Measurements from ENCODE around the gene PMM1. TPM values are rescaled to one million over a fixed set of nuclear protein-coding genes. Genes with fewer than 3 reads are reported as not detected.
A peak's percentile ranks its signal among the peaks of the same experiment; 100 is the strongest.
"Not testable (repeated sequence)": the region's sequence is repeated elsewhere in the genome, so short reads cannot be mapped to it uniquely, and the experiment has no call there.

The PMM1 gene
- total RNA-seq, 6 experiments from 2014 or later: 21.6 to 45.1 (median 36.2) TPM

- Histone ChIP-seq H3K36me3 (peaks cover 0 to 28% (median 12%) of the 10 kb centered on the region in 4 donors), H3K27ac (no peak overlapping the region), H3K4me1 (no peaks in the 10 kb centered on the region), H3K27me3 (no peaks in the 10 kb centered on the region), H3K9me3 (no peaks in the 10 kb centered on the region), H3K4me3 (no peak overlapping the region)
- TF ChIP-seq CTCF (IDR thresholded peaks at IDR 0.05) (no peak), POLR2A (IDR thresholded peaks at IDR 0.05) (no peak)
- DNase-seq (peak in 1 of 3 donors; percentile 6), ATAC-seq (peak in 1 of 4 donors; percentile 8)
- 75% methylated on average over 2 of the region's 2 CpGs for WGBS (ENCODE audit: insufficient coverage, low coverage, low lambda C conversion rate, missing lambda C conversion rate)
- intact Hi-C loops (cut with DNase I): loop anchor here (5.0 to 10.0 kb wide), 2 partner anchors 53 to 55 kb away; partner anchors contain the start of gene POLR3H (in 2 of the 2)
Measured at GRCh38 chr22:41597635-41597953, 8.0 kb upstream of the PMM1 start.

- H3K27ac ChIP-seq: no peak overlapping the region
- peaks cover 0 to 23% (median 9%) of the 10 kb centered on the region in 4 donors for H3K36me3 ChIP-seq
- 68% methylated on average over 5 of the region's 13 CpGs for WGBS (ENCODE audit: insufficient coverage, low coverage, low lambda C conversion rate, missing lambda C conversion rate)
- no peaks in the 10 kb centered on the region for H3K27me3 ChIP-seq
- intact Hi-C loops (cut with DNase I): loop anchor here (5.0 to 10.0 kb wide), 2 partner anchors 52 to 55 kb away; partner anchors contain the start of gene POLR3H (in 2 of the 2)
- H3K4me1 ChIP-seq: no peaks in the 10 kb centered on the region
- no peaks in the 10 kb centered on the region for H3K9me3 ChIP-seq
- DNase-seq (peak; percentile 62 to 65 (median 65)), ATAC-seq (peak; percentile 91 to 96 (median 93))
- TF ChIP-seq CTCF (IDR thresholded peaks at IDR 0.05): peak; percentile 64 to 80 (median 74)
- no peak for TF ChIP-seq POLR2A (IDR thresholded peaks at IDR 0.05)
- no peak overlapping the region for H3K4me3 ChIP-seq
Measured at GRCh38 chr22:41596776-41597634, 7.4 kb upstream of the PMM1 start.

GRCh38 chr22:41595703-41596102 lies 6.1 kb upstream of the PMM1 start:
- no peaks in the 10 kb centered on the region for H3K4me1 ChIP-seq
- H3K4me3 ChIP-seq: no peak overlapping the region
- H3K27ac ChIP-seq: no peak overlapping the region
- DNase-seq (peak in 1 of 3 donors; percentile 1), ATAC-seq (no peak)
- no peak for TF ChIP-seq CTCF (IDR thresholded peaks at IDR 0.05)
- TF ChIP-seq POLR2A (IDR thresholded peaks at IDR 0.05): no peak
- H3K9me3 ChIP-seq: no peaks in the 10 kb centered on the region
- H3K27me3 ChIP-seq: no peaks in the 10 kb centered on the region
- intact Hi-C loops (cut with DNase I): loop anchor here (5.0 to 10.0 kb wide), 2 partner anchors 51 to 53 kb away; partner anchors contain the start of gene POLR3H (in 2 of the 2)
- 80% methylated on average over 1 of the region's 5 CpGs for WGBS (ENCODE audit: insufficient coverage, low coverage, low lambda C conversion rate, missing lambda C conversion rate)
- peaks cover 0 to 10% (median 4%) of the 10 kb centered on the region in 4 donors for H3K36me3 ChIP-seq

- not testable (repeated sequence) for H3K27me3 ChIP-seq, H3K27ac ChIP-seq, H3K36me3 ChIP-seq, H3K4me3 ChIP-seq, H3K9me3 ChIP-seq, H3K4me1 ChIP-seq, ATAC-seq, DNase-seq
- intact Hi-C loops (cut with DNase I): loop anchor here in 1 of 2 donors (10.0 kb wide), 1 partner anchor 49 kb away; the partner anchor contains the start of gene POLR3H
- WGBS (ENCODE audit: insufficient coverage, low coverage, low lambda C conversion rate, missing lambda C conversion rate): 94% methylated on average over 6 of the region's 51 CpGs
Measured at GRCh38 chr22:41593336-41593960, 3.8 kb upstream of the PMM1 start.

GRCh38 chr22:41587347-41587723 lies 2.3 kb downstream of the PMM1 start:
- 58% methylated on average over 5 of the region's 7 CpGs for WGBS (ENCODE audit: insufficient coverage, low coverage, low lambda C conversion rate, missing lambda C conversion rate)
- DNase-seq (no peak), ATAC-seq (no peak)
- intact Hi-C loops (cut with DNase I): no loop called here
- Histone ChIP-seq H3K27ac (peak overlapping the region in 2 of 3 donors; percentile 73 to 80), H3K36me3 (peaks cover 0 to 18% (median 8%) of the 10 kb centered on the region in 4 donors), H3K4me1 (peaks cover 0 to 16% (median 7%) of the 10 kb centered on the region in 4 donors), H3K9me3 (no peaks in the 10 kb centered on the region), H3K4me3 (peak overlapping the region in 2 of 3 donors; percentile 19 to 28), H3K27me3 (no peaks in the 10 kb centered on the region)
- TF ChIP-seq CTCF (IDR thresholded peaks at IDR 0.05) (no peak), POLR2A (IDR thresholded peaks at IDR 0.05) (no peak)
